B cell (primary cell): ENCODE data around the gene RNASE12.

Experiments used
- EZH2 ChIP-seq: IDR thresholded peaks from 2 replicates; pipeline ENCODE4 v1.6.1; 2012; ENCODE audit warnings: borderline replicate concordance, low read depth, mild to moderate bottlenecking, moderate library complexity, low read length; ENCODE audit not compliant: insufficient read depth, poor library complexity, severe bottlenecking
- TF ChIP-seq, protein P1 (sequence below): fragments of 200-600 bp; IDR thresholded peaks from one replicate; pipeline ENCODE4 v1.8.0; 2022; ENCODE audit warnings: antibody characterized with exemption, mild to moderate bottlenecking

DNA sequence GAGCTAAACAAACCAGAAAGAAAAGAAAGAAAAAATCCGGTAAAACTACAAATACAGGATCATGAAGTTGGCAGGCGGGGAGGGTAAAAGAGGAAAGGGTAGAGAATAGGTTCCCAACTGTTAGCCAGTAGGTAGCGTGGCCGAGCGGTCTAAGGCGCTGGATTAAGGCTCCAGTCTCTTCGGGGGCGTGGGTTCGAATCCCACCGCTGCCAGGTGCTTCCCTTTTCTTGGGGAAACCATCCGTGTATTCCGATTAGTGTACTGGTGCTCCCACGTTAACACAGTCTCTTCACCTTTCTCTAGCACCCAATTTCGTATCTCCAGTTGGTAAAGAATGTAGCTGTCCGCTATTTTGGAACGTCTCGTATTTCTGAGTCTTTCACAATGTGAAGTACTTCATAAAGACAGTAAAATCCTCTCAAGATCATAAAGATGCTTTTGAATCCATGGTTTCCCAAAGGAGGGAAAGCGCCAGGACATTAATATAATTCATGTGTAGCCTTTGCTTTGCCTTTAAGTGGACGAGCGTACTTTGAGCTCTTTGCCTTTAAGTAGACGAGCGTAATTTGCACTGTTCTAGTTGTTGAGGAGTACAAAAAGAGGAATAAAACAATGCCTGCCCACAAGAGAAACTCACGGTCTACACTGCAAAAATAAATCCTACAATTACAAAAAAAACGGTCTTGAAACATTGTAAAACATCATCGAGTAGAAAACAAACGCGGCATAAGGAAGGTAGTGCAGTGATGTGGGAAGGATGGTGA, 19.0 kb upstream of the RNASE12 start:
- TF ChIP-seq, protein P1, sequence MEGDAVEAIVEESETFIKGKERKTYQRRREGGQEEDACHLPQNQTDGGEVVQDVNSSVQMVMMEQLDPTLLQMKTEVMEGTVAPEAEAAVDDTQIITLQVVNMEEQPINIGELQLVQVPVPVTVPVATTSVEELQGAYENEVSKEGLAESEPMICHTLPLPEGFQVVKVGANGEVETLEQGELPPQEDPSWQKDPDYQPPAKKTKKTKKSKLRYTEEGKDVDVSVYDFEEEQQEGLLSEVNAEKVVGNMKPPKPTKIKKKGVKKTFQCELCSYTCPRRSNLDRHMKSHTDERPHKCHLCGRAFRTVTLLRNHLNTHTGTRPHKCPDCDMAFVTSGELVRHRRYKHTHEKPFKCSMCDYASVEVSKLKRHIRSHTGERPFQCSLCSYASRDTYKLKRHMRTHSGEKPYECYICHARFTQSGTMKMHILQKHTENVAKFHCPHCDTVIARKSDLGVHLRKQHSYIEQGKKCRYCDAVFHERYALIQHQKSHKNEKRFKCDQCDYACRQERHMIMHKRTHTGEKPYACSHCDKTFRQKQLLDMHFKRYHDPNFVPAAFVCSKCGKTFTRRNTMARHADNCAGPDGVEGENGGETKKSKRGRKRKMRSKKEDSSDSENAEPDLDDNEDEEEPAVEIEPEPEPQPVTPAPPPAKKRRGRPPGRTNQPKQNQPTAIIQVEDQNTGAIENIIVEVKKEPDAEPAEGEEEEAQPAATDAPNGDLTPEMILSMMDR = no peak
- no peak for TF ChIP-seq EZH2
